ENCODE data around the gene BLM.

The BLM gene

DNA sequence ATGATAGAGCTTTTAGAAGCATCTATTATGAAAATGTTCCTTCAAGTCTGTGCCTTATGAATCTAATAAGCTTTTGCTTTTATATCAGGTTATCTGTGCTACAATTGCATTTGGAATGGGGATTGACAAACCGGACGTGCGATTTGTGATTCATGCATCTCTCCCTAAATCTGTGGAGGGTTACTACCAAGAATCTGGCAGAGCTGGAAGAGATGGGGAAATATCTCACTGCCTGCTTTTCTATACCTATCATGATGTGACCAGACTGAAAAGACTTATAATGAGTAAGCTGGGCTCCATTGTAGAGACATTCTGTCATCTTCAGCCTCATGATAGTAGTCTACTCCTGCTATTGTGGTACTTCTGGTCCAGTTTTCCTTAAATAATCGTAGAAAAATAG, 73.4 kb downstream of the BLM start:
- DNase-seq: no peak

DNA sequence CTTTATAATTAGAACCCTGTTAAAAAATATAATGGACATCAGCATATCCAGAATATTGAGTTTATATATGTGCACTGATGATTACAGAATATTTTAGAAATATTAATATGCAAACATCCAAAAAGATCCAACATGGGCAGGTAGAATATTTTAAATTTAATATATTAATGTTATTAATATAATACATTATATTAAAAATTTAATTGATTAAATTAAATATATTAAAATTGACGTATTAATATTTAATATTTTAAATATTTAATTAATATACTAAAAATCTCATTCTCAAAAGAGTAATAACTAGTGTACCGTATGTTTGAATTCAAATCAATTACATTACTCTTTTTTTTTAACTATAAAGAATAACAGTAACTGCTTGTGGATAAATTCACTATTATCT, 77.4 kb downstream of the BLM start:
- no peak for DNase-seq

DNA sequence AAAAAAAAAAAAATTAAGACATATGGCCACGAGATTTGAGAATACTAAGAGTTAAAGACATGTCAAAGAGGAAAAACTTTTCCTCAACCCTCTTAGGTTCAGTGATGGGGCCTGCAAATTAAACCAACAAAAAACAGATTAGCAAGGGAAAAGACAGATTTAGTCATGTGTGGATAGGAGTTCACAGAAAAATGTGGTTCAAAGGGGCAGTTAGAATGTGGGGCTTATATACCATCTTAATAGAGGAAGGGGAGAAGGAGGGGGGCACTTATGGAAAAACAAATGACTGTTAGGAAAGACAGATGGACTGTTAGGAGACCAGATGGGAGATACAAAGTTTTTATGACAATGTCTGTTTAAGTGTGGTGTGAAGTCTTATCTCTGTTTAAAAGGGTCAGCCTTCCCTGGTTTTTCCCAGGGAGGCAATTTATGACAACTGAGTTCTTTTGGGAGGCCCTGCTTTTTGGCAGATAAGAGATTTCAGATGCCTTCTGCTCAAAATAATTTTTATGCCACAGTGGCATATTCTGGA, 82.6 kb downstream of the BLM start:
- no peak for DNase-seq

DNA sequence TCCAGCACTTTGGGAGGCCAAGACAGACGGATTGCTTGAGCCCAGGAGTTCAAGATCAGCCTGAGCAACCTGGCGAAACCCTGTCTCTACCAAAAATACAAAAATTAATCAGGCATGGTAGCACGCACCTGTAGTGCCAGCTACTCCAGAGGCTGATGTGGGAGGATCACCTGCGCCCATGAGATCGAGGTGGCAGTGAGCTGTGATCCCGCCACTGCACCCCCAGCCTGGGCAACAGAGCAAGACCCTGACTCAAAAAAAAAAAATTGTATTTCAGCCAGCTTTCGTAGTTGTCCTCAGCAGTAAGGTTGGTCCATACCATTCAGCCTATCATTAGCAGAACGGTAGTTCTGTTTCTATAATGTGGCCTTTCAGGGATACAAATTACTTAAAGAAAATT, 84.7 kb downstream of the BLM start:
- DNase-seq: no peak

DNA sequence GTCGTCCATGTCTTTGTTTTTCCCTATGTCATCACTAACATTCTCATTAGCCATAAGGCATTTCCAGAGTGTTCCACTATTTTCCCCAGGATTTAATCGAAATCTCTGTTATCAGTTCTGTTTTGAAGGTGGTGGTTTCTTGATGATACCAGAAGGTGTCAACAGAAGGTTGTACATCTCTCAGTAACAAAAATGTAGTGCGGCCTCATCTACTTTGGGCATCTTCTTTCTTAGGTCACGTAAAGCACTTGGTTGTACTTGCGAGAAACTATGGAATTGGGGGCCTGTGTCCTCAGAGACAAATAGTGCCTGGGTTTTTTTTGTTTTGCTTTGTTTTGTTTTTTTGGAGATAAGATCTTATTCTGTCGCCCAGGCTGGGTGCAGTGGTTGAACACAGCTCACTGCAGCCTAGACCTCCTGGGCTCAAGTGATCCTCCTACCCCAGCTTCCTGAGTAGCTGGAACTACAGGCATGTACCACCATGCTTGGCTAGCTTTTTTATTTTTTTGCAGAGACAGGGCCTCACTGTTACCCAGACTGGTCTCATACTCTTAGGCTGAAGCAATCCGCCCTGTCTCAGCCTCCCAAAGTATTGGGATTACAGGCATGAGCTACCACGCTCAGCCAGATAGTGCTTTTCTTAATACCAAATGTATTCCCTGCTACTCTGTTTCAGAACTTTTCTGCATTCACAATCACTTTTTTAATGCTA, 90.1 kb downstream of the BLM start:
- DNase-seq: no peak

DNA sequence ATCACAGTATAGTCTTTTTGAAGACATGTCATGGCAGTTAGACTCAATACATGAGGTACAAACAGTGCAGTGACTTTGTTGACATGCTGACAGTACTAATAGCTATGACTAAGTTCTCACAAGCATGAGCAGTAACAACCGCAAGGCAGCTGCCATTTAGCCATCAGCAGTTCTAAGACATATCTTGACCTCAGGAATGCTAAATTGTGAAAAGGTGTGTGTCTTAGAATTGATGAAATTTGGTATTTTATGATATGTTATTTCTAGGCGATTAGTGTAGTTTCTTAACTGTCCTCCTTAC, 90.6 kb downstream of the BLM start:
- no peak for DNase-seq

DNA sequence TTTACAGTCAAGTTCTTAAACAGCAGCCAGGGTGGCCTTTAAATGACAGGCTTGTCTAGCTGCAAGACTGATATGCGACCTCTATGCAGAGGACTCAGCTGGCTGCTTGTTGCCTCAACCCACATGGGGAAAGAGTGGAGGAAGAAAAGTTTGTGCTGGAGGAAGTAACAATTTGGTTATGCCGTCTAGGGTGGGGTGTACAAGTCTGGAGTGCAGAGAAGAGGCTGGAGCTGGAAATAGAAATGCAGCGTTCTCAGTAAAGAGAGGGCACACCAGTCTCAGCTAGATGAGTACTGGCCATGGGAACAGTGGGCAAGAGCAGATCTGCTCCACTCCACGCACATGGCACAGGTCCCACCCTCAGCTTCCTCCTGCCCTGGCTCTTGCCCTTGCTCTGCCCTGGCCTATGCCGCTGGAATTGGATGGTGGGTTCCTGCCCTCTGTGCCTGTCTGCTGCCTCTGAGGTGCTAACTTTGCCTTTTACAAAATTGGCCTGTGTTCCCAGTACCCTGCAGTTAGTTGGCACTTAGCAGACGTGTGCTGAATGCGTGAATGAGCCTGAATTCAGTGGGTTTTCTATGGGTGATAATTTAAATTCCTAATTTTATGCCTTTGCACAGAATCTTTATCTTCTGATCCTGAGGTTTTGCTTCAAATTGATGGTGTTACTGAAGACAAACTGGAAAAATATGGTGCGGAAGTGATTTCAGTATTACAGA, 91.5 kb downstream of the BLM start:
- DNase-seq: no peak

DNA sequence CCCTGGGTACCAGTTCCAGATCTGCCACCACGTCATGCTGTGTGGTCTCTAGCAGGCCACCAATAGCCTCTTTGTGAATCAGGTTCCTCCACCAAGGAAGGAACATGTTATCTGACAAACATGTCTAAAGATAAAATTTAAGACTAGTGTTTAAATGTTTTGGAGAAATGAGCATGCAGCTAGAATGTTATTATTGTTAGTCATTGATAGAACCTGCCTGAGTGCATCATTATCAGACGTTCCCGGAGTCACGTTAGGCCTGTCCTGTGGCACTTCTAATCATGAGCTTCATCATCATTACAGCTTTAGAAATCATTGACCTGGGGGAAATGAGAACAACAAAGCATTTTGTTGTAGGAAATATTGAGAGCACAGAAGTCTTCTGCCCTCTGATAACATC, 92.4 kb downstream of the BLM start:
- DNase-seq: no peak

DNA sequence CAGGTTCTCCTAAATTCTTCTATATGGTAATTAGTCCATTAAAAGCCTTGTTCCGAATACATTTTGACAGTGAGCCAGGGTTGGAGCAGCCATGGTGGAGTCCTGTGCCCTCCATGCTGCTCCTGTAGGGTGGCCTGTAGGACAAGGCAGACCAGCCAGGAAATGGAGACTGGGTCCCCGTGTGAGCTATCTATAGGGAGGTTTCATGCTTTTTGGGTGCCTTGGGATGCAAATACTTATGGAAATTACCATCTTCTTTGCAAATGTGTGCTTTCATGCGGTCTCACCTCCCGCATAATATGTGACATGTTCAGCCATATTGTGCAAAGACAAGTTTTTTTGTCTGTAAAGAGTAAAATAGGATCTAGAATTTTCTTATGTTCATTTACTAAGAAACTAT, 93.2 kb downstream of the BLM start:
- DNase-seq: no peak

DNA sequence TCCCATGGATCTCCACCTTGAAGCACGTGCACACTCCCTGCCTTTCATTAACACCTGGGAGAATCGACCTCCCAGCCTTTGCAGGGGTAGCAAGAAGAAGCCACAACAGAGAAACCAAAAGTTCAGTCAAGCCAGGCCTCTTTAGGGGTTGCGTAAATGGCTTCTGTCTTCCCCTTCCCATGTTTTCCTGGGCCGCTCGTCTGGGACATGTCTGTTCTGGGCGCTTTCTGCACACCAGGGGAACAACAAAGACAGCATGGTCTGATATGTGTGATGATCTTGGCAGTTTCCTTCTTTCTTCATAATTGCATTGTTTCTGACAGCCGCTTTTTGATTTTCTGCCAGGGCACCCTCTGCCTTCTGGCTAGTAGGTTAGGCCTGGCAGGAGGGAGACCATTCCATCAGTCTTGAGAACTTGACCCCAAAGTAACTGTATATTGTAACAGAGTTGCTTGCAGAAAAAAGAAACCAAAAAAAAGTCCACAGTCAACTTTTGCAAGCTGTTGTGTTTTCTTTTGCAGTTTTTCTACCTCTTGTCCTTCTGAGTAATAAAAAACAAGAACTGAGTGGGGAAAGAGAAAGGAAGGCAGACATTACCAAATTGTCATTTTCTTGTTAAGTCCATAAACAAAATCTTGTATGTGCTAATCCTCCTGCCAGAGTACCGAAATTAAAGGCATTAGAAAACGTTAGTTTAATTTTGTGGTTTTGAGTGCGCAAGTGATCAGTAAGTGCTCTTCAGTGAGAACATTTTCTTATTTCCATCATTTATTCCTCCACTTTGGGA, 95.2 kb downstream of the BLM start:
- no peak for DNase-seq

DNA sequence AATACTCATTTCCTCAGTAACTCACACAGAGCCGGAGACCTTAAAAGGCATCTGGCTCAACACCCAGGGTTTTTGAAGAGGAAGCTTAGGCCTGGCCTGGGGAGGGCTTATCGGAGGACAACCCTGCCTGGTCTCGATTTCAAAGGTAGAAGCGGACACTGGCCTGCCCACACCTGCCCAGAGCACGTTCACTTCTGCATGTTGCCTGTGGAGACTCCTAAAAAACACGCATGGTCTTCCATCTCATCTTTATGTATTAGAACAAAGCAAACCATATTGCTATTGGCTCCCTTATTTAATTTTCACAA, 95.8 kb downstream of the BLM start:
- DNase-seq: no peak

DNA sequence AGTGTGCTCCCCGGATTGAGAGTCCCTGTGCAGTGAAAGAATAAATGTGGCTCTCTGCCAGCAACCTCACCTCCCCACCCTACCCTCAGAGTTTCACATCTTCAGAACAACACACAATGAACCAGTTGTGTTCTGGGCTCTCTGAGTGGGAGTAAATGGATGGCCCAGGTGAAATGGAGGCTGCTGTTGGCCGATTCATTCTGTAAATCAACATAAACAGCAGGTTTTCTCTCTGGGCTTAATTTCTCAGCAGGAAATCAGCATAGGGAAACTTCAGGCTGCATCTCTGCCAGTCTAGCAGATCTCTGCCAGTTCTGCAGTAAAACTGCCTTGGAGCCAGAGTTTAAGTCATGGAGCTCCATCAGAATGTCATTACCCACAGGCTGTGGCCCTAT, 96.6 kb downstream of the BLM start:
- no peak for DNase-seq

DNA sequence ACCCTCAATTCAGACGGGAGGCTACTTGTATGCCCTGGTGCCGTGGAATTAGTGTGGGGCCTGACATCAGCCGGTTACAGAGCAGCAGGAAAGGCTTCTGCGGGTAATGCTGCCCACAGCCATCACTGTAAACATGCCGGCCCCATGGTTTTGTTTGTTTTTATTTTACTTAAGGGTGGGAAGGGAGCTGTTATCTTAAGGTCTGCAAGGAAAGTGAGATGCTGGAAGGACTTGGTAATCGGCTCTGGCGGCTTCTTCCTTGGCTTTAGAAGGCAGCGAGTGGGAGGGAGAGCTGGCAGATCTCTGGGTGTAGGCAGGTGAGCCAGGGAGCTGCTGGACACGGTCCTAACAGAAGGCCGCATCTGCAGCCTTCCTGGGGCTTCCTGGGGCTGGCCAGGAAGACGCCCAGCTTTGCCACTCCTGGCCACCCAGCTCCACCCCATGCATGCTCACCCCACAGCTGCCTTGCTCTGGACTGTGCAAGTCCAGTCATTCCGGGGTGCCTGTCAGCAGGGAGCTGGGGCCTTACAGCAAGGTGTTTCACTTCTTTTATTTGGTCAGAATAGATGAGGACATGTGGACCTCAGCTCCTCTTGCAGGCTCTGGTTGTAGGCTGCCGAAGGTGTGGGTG, 97.2 kb downstream of the BLM start:
- no peak for DNase-seq

DNA sequence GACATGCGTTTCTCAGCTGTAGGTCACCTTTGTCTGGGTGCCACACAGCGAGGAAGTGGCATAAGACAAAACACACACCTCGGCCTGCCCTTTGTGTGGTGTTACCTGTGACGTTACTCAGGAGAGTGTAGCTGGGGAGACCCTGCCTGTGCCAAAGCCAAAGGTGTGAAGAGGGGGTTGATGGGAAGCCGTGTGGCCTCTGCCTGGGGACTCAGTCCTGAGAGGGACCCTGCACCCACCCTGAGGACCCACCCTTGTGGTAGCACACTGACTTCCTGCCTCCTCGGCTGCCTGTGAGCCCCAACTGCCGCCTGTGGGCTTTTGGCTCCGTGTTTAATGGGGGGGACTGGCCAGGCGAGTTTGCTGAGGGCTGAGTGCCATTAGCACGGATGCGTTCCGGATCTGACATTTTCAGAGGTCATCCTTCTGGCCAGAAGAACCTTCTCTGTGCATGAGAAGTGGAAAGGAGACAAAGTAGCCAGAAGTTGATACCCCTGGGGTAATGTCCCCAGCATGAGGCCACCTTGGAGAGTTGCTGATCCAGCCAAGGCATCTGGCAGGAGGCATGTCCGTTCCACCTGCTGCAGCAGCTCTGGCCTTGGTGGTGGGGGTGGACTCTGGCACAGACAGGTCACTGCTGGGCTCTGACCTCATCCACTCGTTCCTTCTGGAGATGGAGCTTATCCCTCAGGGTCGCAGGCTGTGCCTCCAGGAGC, 99.4 kb downstream of the BLM start:
- DNase-seq: no peak

DNA sequence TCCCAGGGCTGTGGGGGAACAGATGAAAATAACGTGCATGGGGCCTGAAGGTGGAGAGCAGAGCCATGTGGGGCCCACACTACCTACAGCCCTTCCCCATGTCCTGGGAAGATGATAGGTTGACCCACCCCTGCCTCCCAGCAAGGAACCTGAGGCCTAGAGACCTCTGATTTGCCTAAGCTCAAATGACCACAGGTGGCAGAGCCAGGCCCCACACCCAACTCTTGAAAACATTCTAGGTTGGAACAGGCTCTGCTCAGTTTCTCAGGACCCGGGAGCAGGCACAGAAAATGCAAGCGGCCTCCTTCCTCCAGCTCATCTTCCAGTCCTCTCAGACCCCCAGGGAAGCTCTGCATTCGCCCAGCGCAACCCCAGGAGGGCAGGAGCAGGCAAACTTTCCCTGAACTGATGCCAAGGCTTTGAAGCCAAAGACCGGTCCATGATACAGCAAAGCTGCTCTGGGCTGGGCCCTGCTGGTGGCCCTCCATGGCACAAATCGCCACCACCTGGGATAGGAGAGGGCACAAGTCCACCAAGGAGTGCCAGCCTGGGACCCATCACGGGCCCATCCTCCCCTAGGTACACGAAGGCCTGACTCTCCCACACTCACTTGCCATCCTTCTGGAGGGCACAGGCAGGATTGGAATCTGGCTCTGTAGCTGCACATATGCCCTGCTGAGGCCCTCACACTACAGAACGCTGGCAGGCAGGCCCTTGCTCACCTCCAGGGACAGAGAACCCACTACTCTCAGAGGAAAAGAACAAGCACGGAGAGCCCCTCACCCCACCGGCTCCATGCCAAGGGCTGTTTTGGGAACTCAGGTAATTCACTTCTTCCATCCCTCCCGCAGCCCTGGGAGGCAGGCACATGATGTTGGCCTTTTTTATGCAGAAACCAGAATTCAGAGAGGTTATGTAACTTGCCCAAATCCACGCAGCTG, 100.2 kb downstream of the BLM start:
- no peak for DNase-seq

DNA sequence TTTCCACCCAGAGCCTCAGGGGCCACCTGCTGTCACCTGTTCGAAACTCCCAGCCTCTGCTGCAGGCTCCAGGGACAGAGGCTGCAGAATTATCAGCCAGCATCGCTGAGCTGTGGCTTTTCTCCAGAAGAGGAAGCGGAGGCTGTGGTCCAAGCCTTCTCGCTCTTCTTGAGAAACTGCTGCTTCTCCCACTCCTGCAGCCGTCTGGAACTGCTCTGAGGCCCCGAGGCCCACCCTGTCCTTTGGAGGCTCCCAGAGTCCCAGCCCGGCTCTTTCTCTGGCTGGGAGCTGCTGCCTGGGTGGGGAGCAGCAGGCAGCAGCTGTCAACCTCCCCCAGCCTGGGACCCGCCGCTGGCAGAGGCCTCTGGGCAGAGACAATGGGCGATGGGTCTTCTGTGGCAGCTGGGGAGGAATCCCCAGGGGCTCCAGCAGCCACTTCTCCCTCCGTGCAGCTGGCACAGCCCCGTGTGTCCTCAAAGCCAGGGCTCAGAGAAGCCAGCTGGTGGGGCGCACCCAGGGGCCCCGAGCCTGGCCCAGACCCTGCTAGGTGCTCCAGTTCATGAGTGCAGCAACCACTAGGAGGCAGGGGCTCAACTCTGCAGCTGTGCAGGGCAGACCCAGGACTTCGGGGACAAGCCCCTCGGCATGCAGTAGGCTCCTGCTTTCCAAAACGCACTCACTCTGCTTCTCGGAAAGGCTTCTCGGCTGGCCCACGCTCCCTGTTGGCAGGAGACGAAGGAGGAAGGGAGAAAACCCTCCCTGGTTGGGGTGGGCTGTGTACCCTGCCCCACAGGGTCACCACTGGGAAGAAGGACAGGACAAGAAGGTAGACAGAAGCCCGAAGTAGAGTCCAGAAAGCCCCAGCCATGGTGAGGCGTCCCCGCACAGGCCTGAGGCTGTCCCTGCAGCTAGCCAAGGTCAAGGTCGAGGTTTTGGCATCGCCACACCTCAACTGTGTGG, 101.4 kb downstream of the BLM start:
- DNase-seq: peak; percentile 68

DNA sequence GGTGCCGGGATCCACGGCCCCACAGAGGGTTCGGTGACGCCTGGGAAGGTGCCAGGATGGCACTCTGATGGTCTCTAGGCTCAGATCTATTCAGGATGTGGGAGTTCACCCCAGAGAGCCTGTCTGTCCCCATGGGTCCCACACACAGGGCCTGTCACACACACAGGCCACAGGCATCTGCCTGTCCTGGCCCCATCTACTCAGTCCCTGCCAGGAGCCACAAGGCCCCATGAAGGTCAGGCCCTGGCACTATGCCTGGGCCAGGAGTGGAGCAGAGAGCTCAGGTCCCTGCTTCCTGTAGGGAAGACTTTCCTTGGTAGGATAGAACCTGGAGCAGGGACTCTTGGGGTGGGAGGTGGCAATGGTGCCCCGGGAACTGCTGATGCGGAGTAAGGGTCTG, 102.2 kb downstream of the BLM start:
- DNase-seq: no peak

DNA sequence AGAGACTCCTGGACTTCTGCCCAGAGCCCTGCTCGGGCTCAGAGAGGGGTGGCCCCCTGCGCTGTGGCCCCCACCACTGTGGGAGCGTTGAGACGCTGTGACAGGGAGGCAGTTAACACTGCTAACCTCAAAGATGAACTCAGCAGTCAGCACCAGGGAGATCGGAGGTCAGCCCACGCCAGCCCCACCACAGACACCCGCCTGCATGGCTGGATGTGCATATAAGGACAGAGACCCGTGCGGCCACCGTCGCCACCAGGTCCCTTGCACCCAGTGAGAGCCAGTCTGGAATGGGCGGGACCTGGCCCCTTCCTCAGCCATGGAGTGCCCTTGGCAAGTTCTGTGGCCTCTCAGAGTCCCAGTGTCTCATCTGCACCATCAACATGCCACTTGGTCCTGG, 102.7 kb downstream of the BLM start:
- no peak for DNase-seq

DNA sequence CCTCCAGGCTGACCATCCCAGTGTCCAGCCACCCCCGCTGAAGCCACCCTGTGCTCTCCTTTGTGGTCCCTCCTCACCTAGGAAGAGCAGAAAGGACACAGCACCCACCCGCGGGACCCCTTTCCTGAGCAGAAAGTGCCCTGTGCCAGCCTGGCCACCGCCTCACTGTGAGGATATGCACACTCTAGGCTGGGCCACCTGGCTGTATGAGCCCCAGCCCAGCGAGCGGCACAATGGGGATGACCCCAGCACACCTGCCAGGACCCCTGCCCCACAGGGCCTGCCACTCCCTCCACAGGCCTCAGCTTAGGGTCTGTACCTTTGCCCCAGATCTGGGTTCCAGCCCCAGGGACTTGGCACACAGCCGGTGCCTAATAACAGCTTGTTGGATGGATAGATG, 103.3 kb downstream of the BLM start:
- DNase-seq: no peak

DNA sequence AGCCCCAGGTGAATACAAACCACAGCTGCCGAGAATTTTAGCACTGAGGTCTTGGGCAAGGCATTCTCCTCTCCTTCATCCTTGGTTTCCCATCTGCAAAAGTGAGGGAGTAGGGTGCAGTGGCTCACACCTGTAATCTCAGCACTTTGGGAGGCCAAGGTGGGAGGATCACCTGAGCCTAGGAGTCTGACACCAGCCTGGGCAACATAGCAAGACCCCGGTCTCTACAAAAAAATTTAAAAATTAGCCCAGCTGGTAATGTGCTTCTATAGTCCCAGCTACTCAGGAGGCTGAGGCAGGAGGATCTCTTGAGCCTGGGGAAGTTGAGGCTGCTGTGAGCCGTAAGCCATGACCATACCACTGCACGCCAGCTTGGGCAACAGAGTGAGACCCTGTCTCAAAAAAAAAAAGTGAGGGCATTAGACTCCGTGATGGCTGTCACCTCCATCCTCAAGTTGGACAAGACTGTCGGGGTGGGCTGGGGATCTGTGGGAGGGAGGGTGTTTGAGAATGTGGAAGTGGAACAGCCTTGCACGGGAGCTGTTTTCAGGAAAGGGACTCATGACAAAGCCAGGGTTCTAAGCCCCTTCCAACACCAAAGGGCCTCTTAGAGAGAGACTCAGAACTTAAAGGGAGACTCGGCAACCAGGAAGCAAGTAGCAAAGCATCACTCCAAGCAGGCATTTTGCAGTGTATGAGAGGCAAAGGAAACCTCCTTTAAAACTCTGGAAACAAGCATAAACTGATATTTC, 105.2 kb downstream of the BLM start:
- no peak for DNase-seq
